PC-9 (cell line): ENCODE measurements around the gene KITLG. TPM values are rescaled to one million over a fixed set of nuclear protein-coding genes. Genes with fewer than 3 reads are reported as not detected.

Source experiments
- BruUV-seq: library from RNA; stranded (reverse); fragments of 400-500 nt; replicated peaks from 2 replicates; lab custom pipeline; 2021; lab: Mats Ljungman, UMichigan
- CTCF ChIA-PET: fragments of 300-600 bp; sonication (Branson Sonifier 250); formaldehyde crosslinking; loops from one replicate; lab custom pipeline; 2022; ENCODE audit warnings: antibody characterized with exemption; lab: Charles Lee
- POLR2A ChIA-PET: fragments of 300-600 bp; sonication (Branson Sonifier 250); formaldehyde crosslinking; loops from one replicate; lab custom pipeline; 2022; ENCODE audit warnings: antibody characterized with exemption; ENCODE audit not compliant: unreplicated experiment; lab: Charles Lee
- DNase-seq, 2 experiments: peaks; one replicate each; pipeline versions ENCODE4 v3.0.0 to v3.0.0-alpha.2; 2015 to 2022; ENCODE audit warnings: mixed read lengths in 1 of 2
- H2AFZ ChIP-seq: fragments of 200-600 bp; sonication (generic); 2 replicates; pipeline ENCODE4 v1.8.1; 2017; ENCODE audit warnings: antibody characterized with exemption
- H3F3A ChIP-seq: fragments of 200-600 bp; sonication (generic); 2 replicates; pipeline ENCODE4 v1.8.1; 2017; ENCODE audit warnings: antibody characterized with exemption, mild to moderate bottlenecking, low read depth; ENCODE audit not compliant: insufficient read depth
- H3K27ac ChIP-seq: fragments of 200-600 bp; sonication (generic); 2 replicates; pipeline ENCODE4 v1.6.1; 2016; ENCODE audit warnings: mixed run types
- H3K27me3 ChIP-seq: fragments of 200-600 bp; sonication (generic); 2 replicates; pipeline ENCODE4 v1.6.1; 2016; ENCODE audit warnings: low read depth, mixed run types; ENCODE audit not compliant: insufficient read depth
- H3K36me3 ChIP-seq: fragments of 200-600 bp; sonication (generic); 2 replicates; pipeline ENCODE4 v1.6.1; 2016; ENCODE audit warnings: low read depth, mixed run types
- H3K4me1 ChIP-seq: fragments of 200-600 bp; sonication (generic); replicated peaks from 2 replicates; pipeline ENCODE4 v1.6.1; 2016; ENCODE audit warnings: mixed run types; ENCODE audit not compliant: insufficient read depth
- H3K4me2 ChIP-seq: fragments of 200-600 bp; sonication (generic); 2 replicates; pipeline ENCODE4 v1.6.1; 2017; ENCODE audit warnings: mixed run types
- H3K4me3 ChIP-seq: fragments of 200-600 bp; sonication (generic); 2 replicates; pipeline ENCODE4 v1.6.1; 2016; ENCODE audit warnings: mixed run types
- H3K79me2 ChIP-seq: fragments of 200-600 bp; sonication (generic); 2 replicates; pipeline ENCODE4 v1.6.1; 2017; ENCODE audit warnings: low read depth, mixed run types
- H3K9me2 ChIP-seq: fragments of 200-600 bp; sonication (generic); 2 replicates; pipeline ENCODE4 v1.8.1; 2017; ENCODE audit warnings: mild to moderate bottlenecking; ENCODE audit not compliant: insufficient read depth
- H3K9me3 ChIP-seq: fragments of 200-600 bp; sonication (generic); 2 replicates; pipeline ENCODE4 v1.8.1; 2016; ENCODE audit warnings: low read depth; ENCODE audit not compliant: insufficient read depth
- H4K20me1 ChIP-seq: fragments of 200-600 bp; sonication (generic); 2 replicates; pipeline ENCODE4 v1.8.1; 2017; ENCODE audit not compliant: insufficient read depth
- EZH2 ChIP-seq: fragments of 200-600 bp; sonication (generic); IDR thresholded peaks from 2 replicates; pipeline ENCODE4 v1.8.0; 2017; ENCODE audit warnings: antibody characterized with exemption, low read depth
- intact Hi-C: fragments of 100-400 bp; cut with micrococcal nuclease; formaldehyde crosslinking; loops from one replicate; pipeline ENCODE4 v1.10.0; 2022; ENCODE audit not compliant: unreplicated experiment
- total RNA-seq: library from RNA; stranded (reverse); gene quantifications from 2 replicates; pipeline ENCODE4 v1.2.3, GENCODE V29; 2021
- TF ChIP-seq, protein P1 (sequence below): fragments of 200-600 bp; sonication (generic); conservative IDR thresholded peaks from 2 replicates; pipeline ENCODE4 v1.6.1; 2017; ENCODE audit warnings: mixed run types, antibody characterized with exemption, mild to moderate bottlenecking, moderate library complexity

The KITLG gene
- total RNA-seq, 1 experiment from 2014 or later, result 15.8 TPM

DNA sequence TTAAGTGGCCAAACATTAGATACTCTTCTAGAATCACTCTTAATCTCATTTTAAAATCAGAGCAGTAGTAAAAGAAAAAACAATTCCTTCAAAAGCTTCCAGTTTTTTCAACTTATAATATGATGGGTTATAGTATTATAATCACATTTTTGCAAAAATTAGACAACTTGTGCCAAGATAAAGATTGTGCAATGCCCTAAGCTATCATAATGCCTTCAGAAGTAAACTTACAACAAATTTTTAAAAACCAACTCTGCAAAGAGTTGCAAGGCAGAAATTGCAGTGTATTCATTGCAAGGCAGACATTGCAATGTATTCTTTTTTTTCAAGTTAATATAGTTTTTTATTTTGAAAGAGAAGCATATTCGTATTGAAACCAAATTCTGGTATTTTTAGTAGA is 47.2 kb upstream of the KITLG start:
- TF ChIP-seq EZH2, result no peak
- TF ChIP-seq, protein P1, sequence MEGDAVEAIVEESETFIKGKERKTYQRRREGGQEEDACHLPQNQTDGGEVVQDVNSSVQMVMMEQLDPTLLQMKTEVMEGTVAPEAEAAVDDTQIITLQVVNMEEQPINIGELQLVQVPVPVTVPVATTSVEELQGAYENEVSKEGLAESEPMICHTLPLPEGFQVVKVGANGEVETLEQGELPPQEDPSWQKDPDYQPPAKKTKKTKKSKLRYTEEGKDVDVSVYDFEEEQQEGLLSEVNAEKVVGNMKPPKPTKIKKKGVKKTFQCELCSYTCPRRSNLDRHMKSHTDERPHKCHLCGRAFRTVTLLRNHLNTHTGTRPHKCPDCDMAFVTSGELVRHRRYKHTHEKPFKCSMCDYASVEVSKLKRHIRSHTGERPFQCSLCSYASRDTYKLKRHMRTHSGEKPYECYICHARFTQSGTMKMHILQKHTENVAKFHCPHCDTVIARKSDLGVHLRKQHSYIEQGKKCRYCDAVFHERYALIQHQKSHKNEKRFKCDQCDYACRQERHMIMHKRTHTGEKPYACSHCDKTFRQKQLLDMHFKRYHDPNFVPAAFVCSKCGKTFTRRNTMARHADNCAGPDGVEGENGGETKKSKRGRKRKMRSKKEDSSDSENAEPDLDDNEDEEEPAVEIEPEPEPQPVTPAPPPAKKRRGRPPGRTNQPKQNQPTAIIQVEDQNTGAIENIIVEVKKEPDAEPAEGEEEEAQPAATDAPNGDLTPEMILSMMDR, result no peak
- POLR2A ChIA-PET, result no interaction called here
- Histone ChIP-seq H3F3A (0 out of 2 replicates have a peak, but pooled peaks cover 7% of the 10 kb centered on the region), H3K4me3 (no peak overlapping the region), H3K4me1 (no peaks in the 10 kb centered on the region), H3K9me3 (no peaks in the 10 kb centered on the region), H3K4me2 (no peak overlapping the region), H3K27me3 (no peaks in the 10 kb centered on the region), H4K20me1 (no peaks in the 10 kb centered on the region), H3K79me2 (no peaks in the 10 kb centered on the region), H3K27ac (no peak overlapping the region), H3K9me2 (no peaks in the 10 kb centered on the region), H2AFZ (no peak overlapping the region), H3K36me3 (no peaks in the 10 kb centered on the region)
- no peak for DNase-seq
- no TSS peak for BruUV-seq
- intact Hi-C loops, result no loop called here
- CTCF ChIA-PET, result no interaction called here

DNA sequence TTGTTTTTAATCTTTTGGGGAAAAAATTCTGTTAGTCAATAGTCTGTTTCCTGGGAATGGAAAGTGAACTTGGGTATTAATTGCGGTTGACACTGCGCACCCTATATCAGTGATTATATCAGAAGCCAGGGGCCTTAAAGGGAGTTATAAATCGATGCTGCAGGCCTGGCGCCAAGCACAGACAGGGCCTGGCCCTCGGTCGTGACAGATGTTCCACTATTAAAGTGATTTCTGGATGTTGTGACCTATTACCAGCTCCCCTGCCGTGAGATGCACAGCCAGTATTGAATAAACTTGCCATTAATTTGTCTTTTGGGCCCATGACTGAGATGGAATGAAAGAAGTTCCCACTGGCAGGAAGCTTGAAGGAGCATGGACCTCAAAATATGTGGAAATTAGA is 45.1 kb upstream of the KITLG start:
- ChIA-PET POLR2A (interaction anchor here (0.7 kb wide), 1 partner anchor 12 kb away, joined by 11 read pairs; no protein-coding TSS in a partner anchor), CTCF (no interaction called here)
- Histone ChIP-seq H2AFZ (no peak overlapping the region), H3K4me3 (no peak overlapping the region), H3K4me2 (no peak overlapping the region), H3F3A (0 out of 2 replicates have a peak, but pooled peaks cover 7% of the 10 kb centered on the region), H3K4me1 (no peaks in the 10 kb centered on the region), H3K9me2 (no peaks in the 10 kb centered on the region), H4K20me1 (no peaks in the 10 kb centered on the region), H3K27ac (no peak overlapping the region), H3K27me3 (no peaks in the 10 kb centered on the region), H3K79me2 (no peaks in the 10 kb centered on the region), H3K9me3 (no peaks in the 10 kb centered on the region), H3K36me3 (no peaks in the 10 kb centered on the region)
- intact Hi-C loops, result no loop called here
- BruUV-seq, result no TSS peak
- no peak for TF ChIP-seq EZH2
- TF ChIP-seq, protein P1, result no peak
- DNase-seq, result no peak

DNA sequence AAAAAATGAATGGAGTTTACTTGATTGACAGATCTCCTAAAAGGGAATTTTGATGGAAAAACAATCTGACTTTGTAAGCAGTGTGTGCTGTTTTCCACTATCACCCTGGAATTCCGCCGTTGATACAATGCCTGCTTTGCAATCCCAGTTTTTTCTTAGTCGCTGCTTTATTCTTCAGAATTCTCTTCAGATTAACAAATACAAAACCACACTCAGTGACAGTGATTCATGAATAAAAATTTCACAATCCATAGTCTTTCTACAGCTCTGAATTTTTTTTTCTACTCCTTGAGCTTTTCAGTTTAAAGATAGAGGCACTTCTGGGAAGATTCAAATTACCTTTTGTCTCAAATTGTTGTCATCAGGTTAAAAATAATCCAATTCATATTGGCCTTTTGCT is 44.6 kb upstream of the KITLG start:
- Histone ChIP-seq H2AFZ (no peak overlapping the region), H3K4me2 (no peak overlapping the region)
- no TSS peak for BruUV-seq

More for the DNA sequence above, 44.6 kb upstream of the KITLG start:
- Histone ChIP-seq H3K4me1 (no peaks in the 10 kb centered on the region), H3K27me3 (no peaks in the 10 kb centered on the region), H3K9me3 (no peaks in the 10 kb centered on the region), H3K4me3 (no peak overlapping the region), H3K36me3 (no peaks in the 10 kb centered on the region), H3F3A (0 out of 2 replicates have a peak, but pooled peaks cover 7% of the 10 kb centered on the region), H3K27ac (no peak overlapping the region), H4K20me1 (no peaks in the 10 kb centered on the region), H3K9me2 (no peaks in the 10 kb centered on the region), H3K79me2 (no peaks in the 10 kb centered on the region)
- TF ChIP-seq, protein P1, result no peak
- no peak for TF ChIP-seq EZH2
- intact Hi-C loops, result no loop called here
- no peak for DNase-seq
- ChIA-PET POLR2A (no interaction called here), CTCF (no interaction called here)
